ENCODE results near the gene RIC8B.

Gene RIC8B

GRCh38 chr12:106783515-106783914 lies 9.0 kb downstream of the RIC8B start:
- no peak for DNase-seq (ENCODE audit: extremely low read depth, low read depth)
- TF ChIP-seq CTCF (IDR thresholded peaks at IDR 0.05; ENCODE audit: low read depth, low read length), result no peak

GRCh38 chr12:106790020-106790419 lies 15.5 kb downstream of the RIC8B start:
- no peak for TF ChIP-seq CTCF (IDR thresholded peaks at IDR 0.05; ENCODE audit: low read depth, low read length)
- no peak for DNase-seq (ENCODE audit: extremely low read depth, low read depth)

GRCh38 chr12:106791531-106791930 lies 17.0 kb downstream of the RIC8B start:
- no peak for DNase-seq (ENCODE audit: extremely low read depth, low read depth)
- no peak for TF ChIP-seq CTCF (IDR thresholded peaks at IDR 0.05; ENCODE audit: low read depth, low read length)

- TF ChIP-seq CTCF (IDR thresholded peaks at IDR 0.05; ENCODE audit: low read depth, low read length), result no peak
- DNase-seq (ENCODE audit: extremely low read depth, low read depth), result no peak
These were observed 19.9 kb downstream of the RIC8B start for GRCh38 chr12:106794369-106794768.

- TF ChIP-seq CTCF (IDR thresholded peaks at IDR 0.05; ENCODE audit: low read depth, low read length), result no peak
- DNase-seq (ENCODE audit: extremely low read depth, low read depth), result no peak
These were observed 26.8 kb downstream of the RIC8B start for GRCh38 chr12:106801167-106801708.

- DNase-seq (ENCODE audit: extremely low read depth, low read depth), result no peak
- TF ChIP-seq CTCF (IDR thresholded peaks at IDR 0.05; ENCODE audit: low read depth, low read length), result no peak
These were observed 27.5 kb downstream of the RIC8B start for GRCh38 chr12:106801830-106802533.

- DNase-seq (ENCODE audit: extremely low read depth, low read depth), result no peak
- no peak for TF ChIP-seq CTCF (IDR thresholded peaks at IDR 0.05; ENCODE audit: low read depth, low read length)
These were observed 30.2 kb downstream of the RIC8B start for GRCh38 chr12:106804668-106805067.
